ENCODE results near the gene ATP8B3. TPM values are rescaled to one million over a fixed set of nuclear protein-coding genes. Genes with fewer than 3 reads are reported as not detected.

ATP8B3 gene
- total and polyA plus RNA-seq, 10 of the 15 experiments (the other 5 are each of a cell fraction or from before 2014, with no cell fraction given) = 0.13 to 1.7 (median 0.52) TPM

GRCh38 chr19:1833540-1833939 is 21.5 kb upstream of the ATP8B3 start:
- Histone ChIP-seq H3K4me2 (ENCODE audit: control insufficient read depth, insufficient read depth) (no peak overlapping the region), H3K4me1 (ENCODE audit: control insufficient read depth, insufficient read depth, low read length) (no peaks in the 10 kb centered on the region), H3K9ac (ENCODE audit: control insufficient read depth, insufficient read depth, low read length) (no peak overlapping the region), H3K79me2 (ENCODE audit: control insufficient read depth, insufficient read depth, low read length) (peaks cover 18% of the 10 kb centered on the region), H2AFZ (ENCODE audit: control insufficient read depth, low read depth, low read length) (no peak overlapping the region), H3K9me3 (replicated peaks; ENCODE audit: control insufficient read depth, insufficient read depth, low read length) (no peaks in the 10 kb centered on the region), H3K36me3 (ENCODE audit: control insufficient read depth in 2 of 2, insufficient read depth in 2 of 2, low read length in 1 of 2) (peaks cover under 1 to 2% of the 10 kb centered on the region in 2 experiments; a peak in 3 of 4 replicates), H3K27ac (ENCODE audit: control insufficient read depth, insufficient read depth) (no peak overlapping the region), H4K20me1 (ENCODE audit: control insufficient read depth, insufficient read depth) (peaks cover 8% of the 10 kb centered on the region), H3K27me3 (replicated peaks in 1 of 2; ENCODE audit: control insufficient read depth in 2 of 2, insufficient read depth in 2 of 2, low read length in 1 of 2) (no peaks in the 10 kb centered on the region), H3K4me3 (no peak overlapping the region)
- ChIA-PET SMC1A (ENCODE audit: uncharacterized antibody, unreplicated experiment) (no interaction called here), CTCF (no interaction called here), RAD21 (ENCODE audit: unreplicated experiment) (no interaction called here), POLR2A (no interaction called here)
- ATAC-seq = no peak
- 93% methylated on average over 15 of the region's 15 CpGs for WGBS (ENCODE audit: insufficient coverage, insufficient replicate concordance, low lambda C conversion rate, missing lambda C conversion rate)
- DNase-seq (ENCODE audit: low read depth, low spot score) = no peak
- in situ Hi-C loops (cut with MboI) (no loop called here), intact Hi-C loops (cut with micrococcal nuclease; ENCODE audit: unreplicated experiment) (no loop called here)
- FAIRE-seq = no peak
- TF ChIP-seq SP1 (IDR thresholded peaks at IDR 0.05; ENCODE audit: low read depth, low read length) = no peak
- TF ChIP-seq DPF2 (IDR thresholded peaks at IDR 0.05) = no peak
- TF ChIP-seq YBX1 (IDR thresholded peaks at IDR 0.05) = no peak
- TF ChIP-seq STAT3 (IDR thresholded peaks at IDR 0.05; ENCODE audit: low read depth, low read length) = no peak
- TF ChIP-seq CHD4 (IDR thresholded peaks at IDR 0.05) = no peak
- no peak for TF ChIP-seq POU2F2 (IDR thresholded peaks at IDR 0.05; ENCODE audit: borderline replicate concordance, low read depth, low read length)
- no peak for TF ChIP-seq SUPT20H (IDR thresholded peaks at IDR 0.05; ENCODE audit: borderline replicate concordance, control insufficient read depth, low read depth, low read length)
- TF ChIP-seq SUZ12 (IDR thresholded peaks at IDR 0.05; ENCODE audit: unreplicated experiment) = no peak
- no peak for TF ChIP-seq WRNIP1 (IDR thresholded peaks at IDR 0.05; ENCODE audit: borderline replicate concordance, low read depth, low read length)
- TF ChIP-seq MEF2B (IDR thresholded peaks at IDR 0.05; ENCODE audit: partially characterized antibody, poor library complexity, severe bottlenecking) = no peak
- no peak for TF ChIP-seq SMAD1 (IDR thresholded peaks at IDR 0.05; ENCODE audit: low read depth, partially characterized antibody)
- TF ChIP-seq, protein P1, sequence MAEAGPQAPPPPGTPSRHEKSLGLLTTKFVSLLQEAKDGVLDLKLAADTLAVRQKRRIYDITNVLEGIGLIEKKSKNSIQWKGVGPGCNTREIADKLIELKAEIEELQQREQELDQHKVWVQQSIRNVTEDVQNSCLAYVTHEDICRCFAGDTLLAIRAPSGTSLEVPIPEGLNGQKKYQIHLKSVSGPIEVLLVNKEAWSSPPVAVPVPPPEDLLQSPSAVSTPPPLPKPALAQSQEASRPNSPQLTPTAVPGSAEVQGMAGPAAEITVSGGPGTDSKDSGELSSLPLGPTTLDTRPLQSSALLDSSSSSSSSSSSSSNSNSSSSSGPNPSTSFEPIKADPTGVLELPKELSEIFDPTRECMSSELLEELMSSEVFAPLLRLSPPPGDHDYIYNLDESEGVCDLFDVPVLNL (IDR thresholded peaks at IDR 0.05; ENCODE audit: low read depth, low read length) = no peak
- TF ChIP-seq, protein P2, sequence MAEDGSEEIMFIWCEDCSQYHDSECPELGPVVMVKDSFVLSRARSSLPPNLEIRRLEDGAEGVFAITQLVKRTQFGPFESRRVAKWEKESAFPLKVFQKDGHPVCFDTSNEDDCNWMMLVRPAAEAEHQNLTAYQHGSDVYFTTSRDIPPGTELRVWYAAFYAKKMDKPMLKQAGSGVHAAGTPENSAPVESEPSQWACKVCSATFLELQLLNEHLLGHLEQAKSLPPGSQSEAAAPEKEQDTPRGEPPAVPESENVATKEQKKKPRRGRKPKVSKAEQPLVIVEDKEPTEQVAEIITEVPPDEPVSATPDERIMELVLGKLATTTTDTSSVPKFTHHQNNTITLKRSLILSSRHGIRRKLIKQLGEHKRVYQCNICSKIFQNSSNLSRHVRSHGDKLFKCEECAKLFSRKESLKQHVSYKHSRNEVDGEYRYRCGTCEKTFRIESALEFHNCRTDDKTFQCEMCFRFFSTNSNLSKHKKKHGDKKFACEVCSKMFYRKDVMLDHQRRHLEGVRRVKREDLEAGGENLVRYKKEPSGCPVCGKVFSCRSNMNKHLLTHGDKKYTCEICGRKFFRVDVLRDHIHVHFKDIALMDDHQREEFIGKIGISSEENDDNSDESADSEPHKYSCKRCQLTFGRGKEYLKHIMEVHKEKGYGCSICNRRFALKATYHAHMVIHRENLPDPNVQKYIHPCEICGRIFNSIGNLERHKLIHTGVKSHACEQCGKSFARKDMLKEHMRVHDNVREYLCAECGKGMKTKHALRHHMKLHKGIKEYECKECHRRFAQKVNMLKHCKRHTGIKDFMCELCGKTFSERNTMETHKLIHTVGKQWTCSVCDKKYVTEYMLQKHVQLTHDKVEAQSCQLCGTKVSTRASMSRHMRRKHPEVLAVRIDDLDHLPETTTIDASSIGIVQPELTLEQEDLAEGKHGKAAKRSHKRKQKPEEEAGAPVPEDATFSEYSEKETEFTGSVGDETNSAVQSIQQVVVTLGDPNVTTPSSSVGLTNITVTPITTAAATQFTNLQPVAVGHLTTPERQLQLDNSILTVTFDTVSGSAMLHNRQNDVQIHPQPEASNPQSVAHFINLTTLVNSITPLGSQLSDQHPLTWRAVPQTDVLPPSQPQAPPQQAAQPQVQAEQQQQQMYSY (CRISPR knock-in tag; IDR thresholded peaks at IDR 0.05) = no peak
- no TSS peak for BruUV-seq (replicated peaks)

All from GM12878 (cell line).